ENCODE data around the gene PLCG2. TPM values are rescaled to one million over a fixed set of nuclear protein-coding genes. Genes with fewer than 3 reads are reported as not detected.
"Not testable (repeated sequence)": the region's sequence is repeated elsewhere in the genome, so short reads cannot be mapped to it uniquely, and the experiment has no call there.

Gene PLCG2
- total RNA-seq, 6 experiments from 2014 or later = 0.14 to 0.61 (median 0.27) TPM

DNA sequence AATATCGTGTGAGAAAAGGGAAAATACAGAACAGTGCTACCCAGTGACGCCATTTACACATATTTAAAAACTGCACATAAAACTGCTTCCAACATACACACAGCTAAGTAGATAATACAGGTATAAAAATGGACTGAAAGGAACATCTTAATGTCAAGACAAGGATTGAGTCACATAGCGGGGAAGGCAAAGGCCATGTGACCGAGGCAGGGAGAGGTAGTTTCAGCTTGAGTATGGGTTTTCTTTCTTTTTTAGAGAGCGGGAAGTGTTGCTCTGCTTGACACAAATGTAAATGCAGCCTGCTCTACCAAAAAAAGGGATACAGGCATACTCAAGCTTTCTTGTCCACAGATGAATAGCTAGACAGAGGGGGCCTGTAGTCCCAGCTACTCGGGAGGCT is 185.7 kb downstream of the PLCG2 start:
- no peaks in the 10 kb centered on the region for H3K36me3 Mint-ChIP-seq (ENCODE audit: low read depth)
- no peak overlapping the region for H3K27ac Mint-ChIP-seq
- no peak for TF ChIP-seq CTCF (IDR thresholded peaks at IDR 0.05)
- H3K4me1 Mint-ChIP-seq (ENCODE audit: low read depth) = no peaks in the 10 kb centered on the region
- peaks cover 3% of the 10 kb centered on the region; the same call in 1 of the 2 replicates for H3K9me3 Mint-ChIP-seq
- DNase-seq = no peak
- no peak overlapping the region for H3K4me3 Mint-ChIP-seq
- peaks cover 1% of the 10 kb centered on the region; the same call in 1 of the 2 replicates for H3K27me3 Mint-ChIP-seq (ENCODE audit: insufficient read depth)

DNA sequence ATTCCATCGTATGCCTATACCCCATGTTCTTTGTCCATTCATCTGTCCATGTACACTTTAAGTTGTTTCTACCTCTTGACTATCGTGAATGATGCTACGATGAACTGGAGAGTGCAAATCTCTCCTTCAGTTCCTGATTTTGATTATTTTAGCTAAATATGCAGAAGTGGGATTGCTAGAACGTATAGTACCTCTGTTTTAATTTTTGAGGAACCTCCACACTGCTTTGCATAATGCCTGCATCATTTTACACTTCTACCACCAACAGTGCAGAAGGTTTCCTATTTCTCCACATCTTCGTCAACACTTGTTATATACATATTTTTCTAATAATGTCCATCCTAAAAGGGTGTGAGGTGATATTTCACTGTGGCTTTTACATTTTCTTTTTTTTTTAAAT is 188.3 kb downstream of the PLCG2 start:
- no peak for TF ChIP-seq CTCF (IDR thresholded peaks at IDR 0.05)
- H3K4me1 Mint-ChIP-seq (ENCODE audit: low read depth) = no peaks in the 10 kb centered on the region
- no peaks in the 10 kb centered on the region for H3K36me3 Mint-ChIP-seq (ENCODE audit: low read depth)
- peaks cover 17% of the 10 kb centered on the region for H3K9me3 Mint-ChIP-seq
- no peak for DNase-seq
- H3K4me3 Mint-ChIP-seq = no peak overlapping the region
- peaks cover 1% of the 10 kb centered on the region; the same call in 1 of the 2 replicates for H3K27me3 Mint-ChIP-seq (ENCODE audit: insufficient read depth)
- H3K27ac Mint-ChIP-seq = no peak overlapping the region

- no peak for DNase-seq
- H3K4me3 Mint-ChIP-seq = no peak overlapping the region
- TF ChIP-seq CTCF (IDR thresholded peaks at IDR 0.05) = no peak
- peaks cover 22% of the 10 kb centered on the region for H3K9me3 Mint-ChIP-seq
- H3K27ac Mint-ChIP-seq = no peak overlapping the region
- H3K4me1 Mint-ChIP-seq (ENCODE audit: low read depth) = no peaks in the 10 kb centered on the region
- H3K36me3 Mint-ChIP-seq (ENCODE audit: low read depth) = peaks cover 4% of the 10 kb centered on the region
- no peaks in the 10 kb centered on the region for H3K27me3 Mint-ChIP-seq (ENCODE audit: insufficient read depth)
Observed at GRCh38 chr16:81971853-81972252, 192.8 kb downstream of the PLCG2 start.

DNA sequence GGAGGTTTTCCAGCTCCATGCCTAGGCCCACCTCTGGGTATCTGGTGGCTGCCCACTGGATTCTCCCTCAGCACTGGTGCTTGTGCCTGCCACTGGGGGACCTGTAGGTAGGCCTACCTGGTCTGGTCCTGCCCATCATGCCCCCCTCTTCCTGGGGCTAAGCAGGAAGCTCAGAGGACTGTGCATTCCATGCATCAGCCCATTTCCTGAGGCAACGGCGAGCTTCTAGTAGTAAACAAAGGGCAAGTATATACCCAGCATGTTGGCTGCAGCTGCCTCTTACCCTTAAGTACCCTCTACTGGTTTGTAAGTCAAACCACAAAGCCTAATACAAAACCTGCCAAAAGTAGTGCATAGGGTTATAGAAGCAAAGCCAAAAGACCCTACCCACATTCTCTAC is 194.6 kb downstream of the PLCG2 start:
- no peak for TF ChIP-seq CTCF (IDR thresholded peaks at IDR 0.05)
- Mint-ChIP-seq H3K4me3 (no peak overlapping the region), H3K36me3 (ENCODE audit: low read depth) (peaks cover 8% of the 10 kb centered on the region), H3K27ac (no peak overlapping the region), H3K9me3 (peaks cover 26% of the 10 kb centered on the region), H3K4me1 (ENCODE audit: low read depth) (no peaks in the 10 kb centered on the region), H3K27me3 (ENCODE audit: insufficient read depth) (no peaks in the 10 kb centered on the region; the same call in 1 of the 2 replicates)
- no peak for DNase-seq

- TF ChIP-seq CTCF (IDR thresholded peaks at IDR 0.05) = no peak
- H3K4me1 Mint-ChIP-seq (ENCODE audit: low read depth) = no peaks in the 10 kb centered on the region
- no peaks in the 10 kb centered on the region; the same call in 1 of the 2 replicates for H3K27me3 Mint-ChIP-seq (ENCODE audit: insufficient read depth)
- DNase-seq = no peak
- H3K9me3 Mint-ChIP-seq = peaks cover 26% of the 10 kb centered on the region
- no peak overlapping the region for H3K4me3 Mint-ChIP-seq
- peaks cover 8% of the 10 kb centered on the region for H3K36me3 Mint-ChIP-seq (ENCODE audit: low read depth)
- no peak overlapping the region for H3K27ac Mint-ChIP-seq
Observed at GRCh38 chr16:81975637-81976036, 196.5 kb downstream of the PLCG2 start.

GRCh38 chr16:81977335-81977942 is 198.3 kb downstream of the PLCG2 start:
- H3K27me3 Mint-ChIP-seq (ENCODE audit: insufficient read depth); DNase-seq; H3K4me1 Mint-ChIP-seq (ENCODE audit: low read depth); H3K27ac Mint-ChIP-seq; H3K36me3 Mint-ChIP-seq (ENCODE audit: low read depth); H3K4me3 Mint-ChIP-seq: not testable (repeated sequence)
- peaks cover 12% of the 10 kb centered on the region; the same call in 1 of the 2 replicates for H3K9me3 Mint-ChIP-seq
